ENCODE data around the gene CDH13.

CDH13 gene

GRCh38 chr16:83807710-83808572 lies 1181.2 kb downstream of the CDH13 start, which contains the start of gene HSBP1:
HSBP1 (plus strand) TSS chr16:83807978; CDS start chr16:83808077, 99 bp downstream.
- H3K27ac ChIP-seq, result peak within 1 kb of the TSS; percentile 83
- TF ChIP-seq CTCF (conservative IDR thresholded peaks at IDR 0.05) (no peak), ZFX (IDR thresholded peaks at IDR 0.05) (peak; percentile 77)

DNA sequence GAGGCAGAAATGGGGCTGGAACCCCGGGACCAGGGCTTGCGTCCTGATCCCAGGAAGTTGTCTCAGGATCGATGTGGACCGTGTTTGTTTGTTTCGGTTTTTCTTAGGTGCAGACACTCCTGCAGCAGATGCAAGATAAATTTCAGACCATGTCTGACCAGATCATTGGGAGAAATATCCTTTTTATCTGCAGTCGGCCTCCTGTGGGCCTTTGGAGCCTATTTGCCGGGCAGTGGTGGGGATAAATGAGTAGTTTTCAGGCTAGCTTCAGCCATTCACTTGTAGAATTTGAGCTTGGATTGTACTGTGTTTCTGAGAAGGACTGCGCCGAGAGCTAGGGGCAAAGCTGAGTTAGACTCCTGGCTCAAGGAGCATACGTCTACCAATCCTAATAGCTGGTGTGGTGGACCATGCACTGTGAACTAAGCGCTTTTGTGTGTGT lies 1181.8 kb downstream of the CDH13 start:
- no peak for TF ChIP-seq CTCF (conservative IDR thresholded peaks at IDR 0.05)
- no peak for TF ChIP-seq ZFX (IDR thresholded peaks at IDR 0.05)

DNA sequence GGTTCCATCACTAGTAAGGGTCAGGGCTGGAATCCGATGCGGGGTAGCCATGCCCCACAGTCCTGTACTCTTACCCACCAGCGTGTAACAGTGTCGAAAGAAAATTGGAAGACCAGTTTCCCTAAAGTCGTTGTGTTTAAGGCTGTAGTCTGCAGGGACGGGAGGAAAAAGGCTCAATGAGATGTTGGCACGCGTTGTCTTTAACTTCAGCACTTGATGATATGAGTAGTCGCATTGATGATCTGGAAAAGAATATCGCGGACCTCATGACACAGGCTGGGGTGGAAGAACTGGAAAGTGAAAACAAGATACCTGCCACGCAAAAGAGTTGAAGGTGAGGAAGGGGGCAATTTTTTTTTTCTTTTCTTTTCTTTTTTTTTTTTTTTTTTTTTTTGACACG lies 1182.3 kb downstream of the CDH13 start:
- peak overlapping the region; percentile 83 for H3K27ac ChIP-seq
- TF ChIP-seq CTCF (conservative IDR thresholded peaks at IDR 0.05) (no peak), ZFX (IDR thresholded peaks at IDR 0.05) (no peak)

More for the DNA sequence above, 1181.8 kb downstream of the CDH13 start:
- H3K27ac ChIP-seq, result peak overlapping the region; percentile 83

DNA sequence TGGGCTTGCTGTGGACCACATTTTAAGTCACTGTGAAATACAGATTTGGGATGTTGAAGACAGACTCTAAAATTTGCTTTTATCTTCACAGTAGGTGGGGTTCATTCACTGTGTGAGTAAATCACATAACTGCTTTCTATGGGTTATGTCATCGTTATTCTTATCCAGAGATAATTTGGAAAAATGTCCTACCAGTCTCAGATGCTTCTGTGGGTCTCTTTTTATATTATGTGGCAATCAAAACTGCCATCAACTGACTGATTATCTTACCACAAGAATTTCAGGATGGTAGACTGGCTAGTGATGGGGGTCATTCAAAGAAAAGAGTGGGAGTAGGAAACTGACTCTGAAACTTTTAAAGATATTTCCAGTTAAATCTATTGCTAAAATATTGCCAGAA lies 1184.1 kb downstream of the CDH13 start:
- TF ChIP-seq ZFX (IDR thresholded peaks at IDR 0.05) (no peak), CTCF (conservative IDR thresholded peaks at IDR 0.05) (no peak)
- H3K27ac ChIP-seq, result no peak overlapping the region

GRCh38 chr16:83813823-83814658 lies 1187.3 kb downstream of the CDH13 start:
- H3K27ac ChIP-seq, result no peak overlapping the region
- TF ChIP-seq CTCF (conservative IDR thresholded peaks at IDR 0.05) (no peak), ZFX (IDR thresholded peaks at IDR 0.05) (no peak)

- no peak overlapping the region for H3K27ac ChIP-seq
- TF ChIP-seq CTCF (conservative IDR thresholded peaks at IDR 0.05), result no peak
- TF ChIP-seq ZFX (IDR thresholded peaks at IDR 0.05), result no peak
Observed at GRCh38 chr16:83814659-83814985, 1187.9 kb downstream of the CDH13 start.

DNA sequence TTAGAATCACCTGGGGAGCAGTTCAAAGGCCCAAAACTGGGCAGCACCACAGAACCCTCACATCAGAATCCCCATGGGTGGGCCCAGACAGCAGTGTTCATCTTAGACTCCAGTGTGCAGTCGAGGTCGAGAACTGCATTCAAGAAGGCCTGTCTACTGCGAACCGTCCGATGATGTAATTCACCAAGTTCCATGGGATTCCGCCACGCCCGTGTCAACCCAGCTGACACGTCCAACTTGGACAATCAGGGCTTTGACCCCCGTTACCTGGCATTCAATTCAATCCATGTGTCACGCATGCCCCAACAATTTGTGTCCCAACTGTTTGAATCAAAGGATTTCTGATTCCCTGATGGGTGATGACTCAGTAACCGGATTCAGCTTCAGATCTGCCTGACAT lies 1190.3 kb downstream of the CDH13 start:
- no peak overlapping the region for H3K27ac ChIP-seq
- TF ChIP-seq ZFX (IDR thresholded peaks at IDR 0.05) (no peak), CTCF (conservative IDR thresholded peaks at IDR 0.05) (no peak)
